ENCODE measurements around the gene GRID1.

Gene GRID1

GRCh38 chr10:86188796-86189558, 177.6 kb downstream of the GRID1 start:
- H3K4me3 ChIP-seq (ENCODE audit: control insufficient read depth, low read depth, low read length), result no peak overlapping the region
- TF ChIP-seq, protein P1, sequence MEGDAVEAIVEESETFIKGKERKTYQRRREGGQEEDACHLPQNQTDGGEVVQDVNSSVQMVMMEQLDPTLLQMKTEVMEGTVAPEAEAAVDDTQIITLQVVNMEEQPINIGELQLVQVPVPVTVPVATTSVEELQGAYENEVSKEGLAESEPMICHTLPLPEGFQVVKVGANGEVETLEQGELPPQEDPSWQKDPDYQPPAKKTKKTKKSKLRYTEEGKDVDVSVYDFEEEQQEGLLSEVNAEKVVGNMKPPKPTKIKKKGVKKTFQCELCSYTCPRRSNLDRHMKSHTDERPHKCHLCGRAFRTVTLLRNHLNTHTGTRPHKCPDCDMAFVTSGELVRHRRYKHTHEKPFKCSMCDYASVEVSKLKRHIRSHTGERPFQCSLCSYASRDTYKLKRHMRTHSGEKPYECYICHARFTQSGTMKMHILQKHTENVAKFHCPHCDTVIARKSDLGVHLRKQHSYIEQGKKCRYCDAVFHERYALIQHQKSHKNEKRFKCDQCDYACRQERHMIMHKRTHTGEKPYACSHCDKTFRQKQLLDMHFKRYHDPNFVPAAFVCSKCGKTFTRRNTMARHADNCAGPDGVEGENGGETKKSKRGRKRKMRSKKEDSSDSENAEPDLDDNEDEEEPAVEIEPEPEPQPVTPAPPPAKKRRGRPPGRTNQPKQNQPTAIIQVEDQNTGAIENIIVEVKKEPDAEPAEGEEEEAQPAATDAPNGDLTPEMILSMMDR (conservative IDR thresholded peaks at IDR 0.05; ENCODE audit: control insufficient read depth, insufficient read depth, low read depth, low read length), result no peak
- DNase-seq (ENCODE audit: low read depth), result no peak

DNA sequence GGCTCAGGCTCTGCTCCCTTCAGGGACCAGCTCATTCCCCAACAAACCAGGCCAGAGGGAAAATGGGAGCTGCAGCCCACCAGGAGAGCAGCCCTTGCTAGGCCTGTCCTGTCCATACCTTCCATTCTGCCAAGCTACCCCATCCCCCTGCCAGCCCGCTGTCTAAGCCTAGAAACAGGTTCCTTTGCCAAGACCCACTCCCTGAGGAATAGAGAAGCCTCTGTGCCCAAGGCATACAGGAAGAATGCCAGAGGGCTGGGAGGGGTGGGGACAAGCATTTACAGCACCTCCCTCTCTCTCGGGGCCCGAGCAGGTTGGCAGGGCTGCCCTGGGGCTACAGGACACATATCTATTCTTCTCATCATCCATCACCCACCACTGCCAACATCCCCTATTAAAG, 178.3 kb downstream of the GRID1 start:
- TF ChIP-seq, protein P1 (conservative IDR thresholded peaks at IDR 0.05; ENCODE audit: control insufficient read depth, insufficient read depth, low read depth, low read length), result no peak
- no peak overlapping the region for H3K4me3 ChIP-seq (ENCODE audit: control insufficient read depth, low read depth, low read length)

DNA sequence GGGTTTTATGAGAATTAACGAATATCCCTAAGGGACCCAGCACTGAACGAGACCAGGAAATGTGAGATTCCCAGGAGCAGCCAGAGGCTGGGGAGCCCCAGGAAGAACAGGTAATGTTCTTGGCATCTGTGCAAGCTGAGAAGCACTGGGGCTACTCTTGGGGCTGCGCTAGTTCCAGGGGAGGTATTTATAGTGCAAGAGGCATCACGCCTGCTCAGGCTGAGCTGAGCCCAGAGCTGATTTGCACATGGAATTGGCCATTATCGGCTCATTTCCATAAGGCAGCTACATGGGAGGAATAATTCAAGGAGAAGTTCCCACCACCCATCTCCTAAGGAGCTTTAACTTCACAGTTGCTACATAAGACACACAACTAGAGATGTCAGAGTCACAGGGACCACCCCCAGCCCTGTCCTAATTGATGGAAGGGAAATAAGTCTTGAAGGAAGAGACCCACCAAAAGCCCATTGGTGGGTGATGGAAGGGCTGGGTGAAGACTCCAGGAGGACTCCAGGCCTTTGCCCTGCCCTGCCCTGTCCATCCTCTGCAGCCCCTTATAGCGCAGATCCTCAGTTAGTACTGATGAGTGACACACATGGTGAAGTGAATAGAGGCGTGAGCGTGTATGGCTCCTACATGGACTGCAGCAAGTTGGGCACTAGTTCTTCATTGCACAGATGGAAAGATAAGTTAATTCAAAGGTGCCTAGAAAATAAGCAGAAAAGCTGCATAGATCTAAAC, 178.9 kb downstream of the GRID1 start:
- H3K4me3 ChIP-seq (ENCODE audit: control insufficient read depth, low read depth, low read length), result no peak overlapping the region
- TF ChIP-seq, protein P1 (conservative IDR thresholded peaks at IDR 0.05; ENCODE audit: control insufficient read depth, insufficient read depth, low read depth, low read length), result no peak
- no peak for DNase-seq (ENCODE audit: low read depth)

More for the DNA sequence above, 178.3 kb downstream of the GRID1 start:
- DNase-seq (ENCODE audit: low read depth), result no peak

DNA sequence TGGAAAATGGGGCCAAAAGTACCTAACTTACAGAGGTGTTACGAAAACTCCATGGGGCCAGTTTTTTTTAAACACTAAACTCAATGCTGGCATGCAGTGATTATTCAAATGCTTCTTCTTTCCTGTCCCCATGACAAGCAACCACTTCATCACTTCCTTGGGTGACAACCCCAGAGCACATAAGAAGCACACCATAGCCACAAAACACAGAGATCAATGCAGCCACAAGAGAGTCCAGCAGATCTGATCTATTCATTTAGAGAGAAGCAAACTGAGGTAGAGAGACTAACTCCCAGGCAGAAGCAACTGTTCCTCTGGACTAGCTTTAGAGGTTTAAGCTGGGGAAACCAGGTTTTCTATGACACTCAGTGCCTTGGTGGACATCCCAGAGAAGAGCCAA, 180.0 kb downstream of the GRID1 start:
- H3K4me3 ChIP-seq (ENCODE audit: control insufficient read depth, low read depth, low read length), result no peak overlapping the region
- DNase-seq (ENCODE audit: low read depth), result no peak
- TF ChIP-seq, protein P1 (conservative IDR thresholded peaks at IDR 0.05; ENCODE audit: control insufficient read depth, insufficient read depth, low read depth, low read length), result no peak

- no peak for DNase-seq (ENCODE audit: low read depth)
- TF ChIP-seq, protein P1 (conservative IDR thresholded peaks at IDR 0.05; ENCODE audit: control insufficient read depth, insufficient read depth, low read depth, low read length), result no peak
- no peak overlapping the region for H3K4me3 ChIP-seq (ENCODE audit: control insufficient read depth, low read depth, low read length)
Measured at GRCh38 chr10:86182595-86182994, 184.0 kb downstream of the GRID1 start.

GRCh38 chr10:86182150-86182549, 184.4 kb downstream of the GRID1 start:
- TF ChIP-seq, protein P1 (conservative IDR thresholded peaks at IDR 0.05; ENCODE audit: control insufficient read depth, insufficient read depth, low read depth, low read length), result no peak
- no peak for DNase-seq (ENCODE audit: low read depth)
- H3K4me3 ChIP-seq (ENCODE audit: control insufficient read depth, low read depth, low read length), result no peak overlapping the region

Measured in fibroblast of mammary gland (primary cell).